ENCODE data around the gene ADA.
"Not testable (repeated sequence)": the region's sequence is repeated elsewhere in the genome, so short reads cannot be mapped to it uniquely, and the experiment has no call there.

ADA gene

DNA sequence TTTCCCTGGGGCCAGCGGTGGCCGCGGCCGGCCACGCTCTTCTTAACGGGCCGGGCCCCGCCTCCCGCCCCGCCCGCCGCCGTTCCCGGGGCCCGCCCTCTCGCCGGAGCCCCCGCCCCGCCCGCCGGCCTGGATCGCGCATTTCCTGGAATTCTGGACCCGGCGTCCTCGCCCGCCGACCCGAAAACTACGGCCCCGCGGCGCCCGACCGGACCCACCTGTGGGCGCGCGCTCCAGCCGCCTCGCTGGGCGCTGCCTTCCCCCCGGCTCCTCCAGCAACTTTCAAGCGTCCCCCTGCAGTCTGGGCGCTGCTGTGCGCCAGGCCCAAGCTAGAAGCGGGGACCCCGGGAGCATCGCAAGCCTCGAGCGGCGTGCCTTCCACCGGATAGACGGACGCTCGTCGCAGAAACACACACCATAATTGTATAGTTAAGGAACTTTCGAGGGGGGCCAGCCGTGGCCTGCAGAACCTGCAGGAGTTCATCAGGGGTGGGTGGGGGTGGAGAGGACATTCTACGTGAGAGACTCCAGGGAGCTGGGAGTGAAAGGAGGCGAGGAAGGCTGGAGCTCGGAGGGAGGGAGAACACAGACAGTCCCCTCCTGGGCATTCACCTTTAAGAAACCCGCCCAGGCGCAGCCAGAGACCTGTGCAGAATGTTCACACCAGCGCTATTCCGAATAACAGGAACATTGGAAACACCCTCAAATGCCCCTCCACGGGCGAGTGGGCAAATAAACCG lies at the start of gene ADA:
Gene ADA, minus strand, starts transcription at position 16 of the 740 bp plus-strand sequence. CDS start 92 bp downstream, outside the sequence.
- DNase-seq: peak; percentile 39

DNA sequence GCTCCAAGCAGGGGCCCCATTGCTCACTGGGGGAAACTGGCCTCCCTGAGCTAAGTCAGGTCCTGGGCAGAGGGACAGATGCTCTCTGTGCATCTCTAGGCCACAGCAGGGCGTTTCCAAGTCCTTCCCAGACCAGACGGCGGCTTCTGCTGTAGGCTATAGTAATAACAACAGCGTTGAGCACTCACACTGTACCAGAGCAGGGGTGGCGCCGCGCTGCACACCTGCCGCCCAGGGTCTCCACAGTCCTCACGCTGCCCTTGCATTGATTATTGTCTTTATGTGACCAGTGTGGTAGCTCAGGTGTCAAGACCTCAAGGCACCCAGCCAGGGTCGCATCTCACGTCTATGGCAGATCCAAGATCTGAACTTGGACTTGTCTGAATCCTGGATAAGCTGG lies 48.8 kb upstream of the ADA start:
- no peak for DNase-seq

DNA sequence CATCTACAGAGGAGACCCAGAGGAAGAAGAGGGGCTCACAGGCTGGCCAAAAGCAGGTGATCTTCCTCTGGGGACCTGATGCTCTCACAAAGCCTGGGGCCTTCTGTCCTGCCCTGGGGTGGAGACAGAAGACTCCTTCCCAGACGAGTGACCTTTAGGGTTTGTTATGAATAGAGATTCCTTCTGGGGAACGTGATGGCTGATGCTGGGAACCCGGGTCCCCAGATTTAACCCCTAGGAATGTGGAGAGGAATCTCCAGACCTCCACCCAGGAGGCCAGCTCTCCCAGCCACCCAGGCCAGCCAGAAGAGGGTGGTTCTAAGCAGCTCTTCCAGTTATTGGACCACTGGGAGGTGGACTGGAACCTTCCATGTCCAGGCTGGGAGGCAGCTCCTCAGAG lies 46.9 kb upstream of the ADA start:
- no peak for DNase-seq

DNA sequence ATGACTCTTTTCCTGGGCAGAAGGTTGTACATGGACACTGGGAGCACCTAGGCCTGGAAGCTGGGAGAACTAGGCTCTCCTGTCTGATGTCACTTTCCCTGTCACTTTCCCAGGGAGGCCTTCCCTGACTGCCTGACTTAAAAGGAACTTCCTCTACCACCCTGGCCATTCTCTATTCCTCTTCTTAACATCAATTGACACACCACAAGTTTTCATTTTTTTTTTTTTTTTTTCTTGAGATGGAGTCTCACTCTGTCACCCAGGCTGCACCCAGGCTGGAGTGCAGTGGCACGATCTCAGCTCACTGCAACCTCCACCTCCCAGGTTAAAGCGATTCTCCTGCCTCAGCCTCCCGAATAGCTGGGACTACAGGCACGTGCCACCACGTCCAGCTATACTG lies 45.5 kb upstream of the ADA start:
- DNase-seq: not testable (repeated sequence)

DNA sequence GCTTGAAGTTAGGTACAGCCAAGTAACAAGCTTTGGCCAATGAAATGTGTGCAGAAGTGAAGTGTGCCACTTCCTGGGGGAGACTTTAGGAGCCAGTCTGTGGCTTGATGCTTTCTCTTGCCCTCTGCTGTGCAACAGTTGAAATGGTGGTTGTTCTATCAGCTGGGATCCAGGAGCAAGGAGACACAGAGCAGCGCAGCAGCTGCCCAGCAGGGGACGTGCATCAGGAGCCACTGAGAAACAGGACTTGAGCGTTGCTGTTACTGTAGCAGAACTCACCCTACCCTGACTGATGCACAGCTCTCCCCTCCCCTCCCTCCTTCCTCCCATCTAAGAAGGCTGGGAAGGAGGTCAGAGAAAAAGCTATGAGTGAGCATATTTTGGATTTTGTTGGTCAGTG lies 44.8 kb upstream of the ADA start:
- no peak for DNase-seq

DNA sequence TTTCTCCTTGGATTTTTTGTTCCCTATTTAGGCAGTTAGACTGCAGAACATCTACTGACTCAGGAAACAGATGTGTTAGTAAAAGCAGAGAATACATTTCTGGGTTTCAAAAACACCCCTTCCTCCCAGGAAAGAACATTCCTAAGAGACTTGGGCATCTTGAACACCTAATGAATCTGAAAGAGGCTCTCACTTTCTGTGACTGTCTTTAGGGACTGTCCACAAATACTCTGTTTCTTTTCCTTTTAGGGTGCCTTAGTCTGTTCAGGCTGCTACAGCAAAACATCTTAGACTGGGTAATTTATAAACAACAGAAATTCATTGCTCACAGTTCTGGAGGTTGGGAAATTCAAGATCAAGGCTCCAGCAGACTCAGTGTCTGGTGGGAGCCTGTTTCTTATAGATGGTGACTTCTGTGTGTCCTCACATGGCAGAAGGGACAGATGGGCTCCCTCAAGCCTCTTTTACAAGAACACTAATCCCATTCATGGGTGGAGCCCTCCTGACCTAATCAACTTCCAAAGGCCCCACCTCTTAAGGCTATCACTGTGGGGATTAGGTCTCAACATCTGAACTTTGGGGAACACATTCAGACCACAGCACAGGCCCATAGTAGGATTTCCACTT lies 44.3 kb upstream of the ADA start:
- DNase-seq: no peak

DNA sequence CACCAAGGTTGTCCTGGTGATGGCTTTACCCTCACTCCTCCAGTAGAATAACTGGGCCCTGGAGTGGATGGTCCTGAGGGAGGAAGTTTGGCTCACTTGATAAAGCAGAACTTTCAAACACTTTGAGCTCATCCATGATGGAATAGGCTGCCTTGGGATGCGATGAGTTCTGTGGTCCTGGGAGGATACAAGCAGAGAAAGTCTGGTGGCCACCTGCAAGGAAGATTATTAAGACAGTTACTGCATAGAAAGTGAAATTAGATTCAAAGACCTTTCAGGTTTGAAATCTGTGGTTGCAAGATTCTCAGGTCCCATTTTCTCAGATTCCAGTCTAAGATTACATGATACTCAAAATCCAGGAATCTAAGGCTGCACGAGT lies 43.8 kb upstream of the ADA start:
- no peak for DNase-seq

DNA sequence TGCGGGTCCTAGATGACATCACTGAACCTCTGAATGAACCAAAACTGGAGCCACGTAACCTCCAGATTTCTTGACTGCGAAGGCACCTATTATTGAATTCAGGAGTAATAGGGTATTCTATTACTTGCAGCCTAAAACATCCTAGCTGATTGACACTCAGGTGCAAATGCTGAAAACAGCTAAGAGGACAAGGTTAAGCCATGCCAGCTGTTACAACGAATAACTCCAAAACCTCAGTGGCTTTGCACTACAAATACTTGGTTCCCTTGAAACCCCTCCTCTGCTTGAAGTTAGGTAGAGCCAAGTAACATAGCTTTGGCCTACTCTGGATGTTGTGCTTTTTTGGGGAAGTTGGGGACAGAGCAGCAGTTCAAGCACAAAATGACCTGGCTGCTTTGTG lies 42.7 kb upstream of the ADA start:
- DNase-seq: no peak

DNA sequence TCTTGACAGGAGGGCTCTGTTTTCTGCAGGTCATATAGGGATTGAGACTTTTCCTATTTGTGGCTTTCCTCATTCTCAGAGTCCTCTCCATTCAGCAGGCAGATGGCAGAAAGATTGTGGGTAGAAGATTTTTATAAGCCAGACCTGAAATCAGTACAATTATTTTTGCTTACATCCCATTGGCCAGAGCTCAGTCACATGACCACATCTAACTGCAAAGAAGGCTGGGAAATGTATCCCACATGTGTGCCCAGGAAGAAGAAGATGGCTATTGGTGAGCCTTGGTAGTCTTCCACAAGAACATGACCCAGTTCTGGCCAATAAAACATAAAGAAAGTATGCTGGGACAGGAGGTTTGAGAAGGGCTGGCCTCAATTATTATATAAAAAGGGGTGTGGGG lies 42.1 kb upstream of the ADA start:
- no peak for DNase-seq

DNA sequence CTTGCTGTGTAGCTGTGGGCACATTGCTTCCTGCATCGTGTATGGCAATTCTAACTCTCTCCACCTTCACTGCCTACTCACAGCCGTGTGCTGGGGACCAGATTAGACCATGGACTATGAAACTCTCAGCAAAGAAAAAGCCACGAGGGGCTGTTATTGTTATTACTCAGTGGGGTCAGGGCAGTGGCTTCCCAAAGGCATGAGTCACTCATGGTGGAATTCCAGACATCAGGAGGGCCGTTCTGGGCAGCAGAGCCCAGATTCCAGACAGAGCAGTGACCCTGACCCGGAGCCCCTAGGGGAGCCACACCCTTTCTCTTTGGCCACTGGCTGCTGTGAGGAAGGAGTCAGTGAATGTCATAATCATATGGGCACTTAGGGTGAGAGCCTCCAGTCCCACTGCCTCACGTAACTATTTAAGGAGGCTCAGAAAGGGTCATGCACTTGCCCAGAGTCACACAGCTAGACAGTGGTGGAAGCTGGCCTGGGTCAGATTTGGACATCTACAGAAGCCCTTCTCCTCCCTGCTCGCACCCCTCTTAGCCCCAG lies 41.5 kb upstream of the ADA start:
- DNase-seq: peak; percentile 96

DNA sequence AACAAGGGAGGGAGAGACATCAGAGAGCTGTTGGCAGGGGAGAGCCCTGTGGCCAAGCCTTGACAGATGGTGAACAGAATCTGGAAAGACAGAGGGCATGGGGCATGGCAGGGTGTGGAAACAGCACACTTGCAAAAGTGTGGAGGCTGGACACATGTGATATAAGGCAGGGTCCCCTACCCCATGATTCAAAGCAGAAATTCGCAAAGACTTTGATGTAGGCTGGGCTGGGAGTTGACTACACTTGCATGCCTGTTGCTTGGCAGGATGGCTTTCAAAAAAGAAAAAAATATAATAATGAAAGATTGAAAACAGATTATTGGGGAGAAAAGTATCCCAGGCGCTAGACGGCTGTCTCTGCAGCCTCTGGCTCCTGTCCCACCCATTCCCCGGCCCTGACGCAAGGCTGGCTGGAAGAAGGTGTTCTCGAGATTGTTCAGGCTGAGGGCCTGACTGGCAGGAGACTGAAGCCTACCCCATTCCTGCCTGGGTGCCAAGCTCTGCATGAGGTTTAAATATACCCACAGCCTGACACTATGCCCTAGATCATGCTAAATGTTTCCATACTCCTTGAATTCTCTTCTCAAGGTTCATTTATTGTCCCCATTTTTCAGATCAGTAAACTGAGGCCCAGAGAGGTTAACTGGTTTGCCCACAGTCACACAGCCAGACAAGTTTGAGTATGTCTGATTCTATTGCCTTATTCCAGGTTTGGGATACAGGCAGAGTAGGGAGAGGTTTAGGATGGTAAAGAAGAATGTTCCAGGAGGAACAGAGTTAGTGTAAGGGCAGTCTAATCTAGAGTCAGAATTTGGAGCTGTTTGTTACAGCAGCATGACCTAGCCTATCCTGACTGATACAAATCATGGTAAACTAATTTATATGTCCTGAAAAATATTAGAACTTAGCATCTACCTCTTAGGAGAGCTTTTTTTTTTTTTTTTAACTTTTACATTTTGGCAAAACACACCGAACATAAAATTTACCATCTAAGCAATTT lies 40.2 kb upstream of the ADA start:
- DNase-seq: no peak

DNA sequence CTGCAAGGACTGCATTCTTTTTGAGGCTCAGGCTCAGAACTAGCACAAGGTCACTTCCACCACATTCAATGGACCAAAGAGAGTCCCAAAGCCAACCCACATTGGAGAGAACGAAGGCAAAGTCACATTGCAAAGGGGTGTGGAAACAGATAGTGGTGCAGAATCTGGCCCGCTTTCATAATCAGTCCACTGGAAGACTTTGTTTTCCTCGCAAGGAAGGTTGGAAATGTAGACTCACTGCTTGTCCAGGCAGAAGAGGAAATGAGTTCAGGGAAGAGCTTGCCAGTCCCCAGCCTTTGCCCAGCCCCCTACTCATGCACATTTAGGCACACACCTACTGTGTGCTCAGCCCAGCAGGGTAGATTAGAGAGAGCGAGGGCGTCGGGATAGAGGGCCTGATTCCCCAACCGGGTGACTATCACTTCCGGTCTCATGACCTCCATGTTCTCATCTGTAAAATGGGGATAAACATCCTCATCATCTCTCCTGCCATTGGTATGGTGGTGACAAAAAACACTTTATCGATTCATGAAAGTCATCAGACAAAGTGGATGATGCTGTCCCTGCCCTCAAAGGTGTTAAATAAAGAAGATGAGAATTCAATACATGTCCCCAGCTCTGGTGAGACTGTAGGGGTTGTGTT lies 39.4 kb upstream of the ADA start:
- DNase-seq: no peak

DNA sequence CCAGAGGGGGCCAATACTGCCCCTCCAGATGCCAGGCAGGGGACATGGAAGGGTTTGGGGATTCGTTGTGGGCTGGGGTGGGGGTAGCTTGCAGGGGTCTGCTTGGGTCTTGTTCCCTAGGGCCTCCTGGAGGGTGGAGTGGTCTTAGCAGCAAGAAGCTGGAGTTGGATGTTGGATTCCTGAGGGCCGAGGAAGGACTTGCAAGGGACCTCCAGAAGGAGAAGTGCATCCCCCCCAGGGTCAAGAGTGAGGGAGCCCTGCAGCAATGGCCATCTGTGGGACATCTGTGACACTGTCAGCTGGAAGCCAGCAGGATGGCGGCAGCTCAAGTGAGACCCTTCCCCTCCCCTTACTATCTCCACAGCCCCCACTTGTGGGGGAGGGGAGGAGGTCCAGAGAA lies 38.3 kb upstream of the ADA start:
- DNase-seq: no peak

DNA sequence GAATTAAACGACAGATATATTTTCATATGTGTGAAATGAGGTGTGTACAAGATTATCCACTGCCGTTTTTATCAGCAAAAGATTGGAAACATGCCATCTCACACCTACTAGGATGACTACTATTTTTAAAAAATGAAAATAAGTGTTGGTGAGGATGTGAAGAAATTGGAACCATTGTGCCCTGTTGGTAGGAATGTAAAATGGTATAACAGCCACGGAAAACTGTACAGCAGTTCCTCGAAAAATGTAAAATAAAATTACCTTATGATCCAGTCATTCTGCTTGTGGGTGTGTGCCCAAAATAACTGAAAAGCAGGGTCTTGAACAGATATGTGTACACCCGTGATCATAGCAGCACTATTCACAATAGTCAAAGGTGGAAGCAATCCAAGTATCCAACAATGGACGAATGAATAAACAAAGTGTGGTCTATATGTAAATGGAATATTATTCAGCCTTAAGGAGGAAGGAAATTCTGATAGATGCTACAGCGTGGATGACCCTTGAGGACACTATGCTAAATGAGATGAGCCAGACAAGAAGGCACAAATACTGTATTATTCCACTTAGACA lies 36.6 kb upstream of the ADA start:
- no peak for DNase-seq

DNA sequence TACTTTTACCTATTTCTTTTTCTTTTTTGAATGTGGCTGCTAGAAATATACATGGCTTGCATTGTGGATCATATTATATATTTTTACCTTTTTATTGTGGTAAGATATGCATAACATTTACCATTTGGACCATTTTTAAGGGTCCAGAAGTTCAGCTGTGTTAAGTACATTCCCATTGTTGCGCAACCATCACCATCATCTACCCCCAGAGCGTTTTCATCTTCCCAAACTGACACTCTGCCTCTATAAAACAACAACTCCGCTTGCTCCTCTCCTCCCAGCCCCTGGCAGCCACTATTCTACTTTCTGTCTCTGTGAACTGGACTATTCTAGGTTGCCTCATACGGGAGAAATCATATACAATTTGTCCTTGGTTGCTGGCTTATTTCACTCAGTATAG lies 35.4 kb upstream of the ADA start:
- no peak for DNase-seq

DNA sequence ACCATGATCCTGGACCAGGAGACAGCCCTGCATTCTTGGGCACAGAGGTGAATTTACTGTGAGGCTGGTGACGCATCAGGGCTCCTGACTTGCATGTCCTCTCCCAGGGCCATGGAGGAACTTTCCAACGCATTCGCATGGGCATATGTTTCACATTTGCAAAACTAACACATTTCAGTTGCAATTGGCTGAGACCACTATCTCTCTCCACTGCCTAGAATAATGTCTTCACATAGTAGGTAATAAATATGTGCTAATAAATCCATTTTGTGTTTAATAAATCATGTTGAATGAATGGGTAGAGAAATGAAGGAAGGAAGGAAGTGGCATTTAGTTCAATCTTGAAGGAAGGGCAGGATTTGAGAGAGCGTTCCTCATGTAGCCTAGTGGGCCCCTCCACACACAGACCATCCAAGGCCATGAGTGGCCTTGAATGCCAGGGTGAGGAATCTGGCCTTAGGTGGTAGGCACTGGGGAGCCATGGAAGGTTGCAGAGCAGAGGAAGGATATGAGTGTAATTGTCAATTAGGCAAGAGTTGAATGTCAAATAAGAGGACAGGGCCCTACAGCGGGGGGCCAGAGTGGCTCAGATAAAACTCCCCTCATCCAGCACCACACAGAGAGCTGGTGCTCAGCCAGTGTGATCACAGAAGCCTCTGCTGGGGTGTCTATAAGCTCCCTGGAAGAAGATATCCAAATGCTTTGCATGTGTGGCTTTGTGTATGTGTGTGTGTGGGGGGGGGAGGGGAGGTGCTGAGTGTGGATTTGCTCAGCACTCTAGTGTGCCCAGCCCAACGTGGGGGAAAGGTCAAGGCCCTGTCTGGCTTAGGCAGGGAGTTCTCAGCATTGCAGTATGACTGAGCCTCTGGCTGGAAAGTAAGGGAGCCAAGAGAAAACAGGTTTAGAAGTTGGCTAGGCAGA lies 32.8 kb upstream of the ADA start:
- DNase-seq: no peak

DNA sequence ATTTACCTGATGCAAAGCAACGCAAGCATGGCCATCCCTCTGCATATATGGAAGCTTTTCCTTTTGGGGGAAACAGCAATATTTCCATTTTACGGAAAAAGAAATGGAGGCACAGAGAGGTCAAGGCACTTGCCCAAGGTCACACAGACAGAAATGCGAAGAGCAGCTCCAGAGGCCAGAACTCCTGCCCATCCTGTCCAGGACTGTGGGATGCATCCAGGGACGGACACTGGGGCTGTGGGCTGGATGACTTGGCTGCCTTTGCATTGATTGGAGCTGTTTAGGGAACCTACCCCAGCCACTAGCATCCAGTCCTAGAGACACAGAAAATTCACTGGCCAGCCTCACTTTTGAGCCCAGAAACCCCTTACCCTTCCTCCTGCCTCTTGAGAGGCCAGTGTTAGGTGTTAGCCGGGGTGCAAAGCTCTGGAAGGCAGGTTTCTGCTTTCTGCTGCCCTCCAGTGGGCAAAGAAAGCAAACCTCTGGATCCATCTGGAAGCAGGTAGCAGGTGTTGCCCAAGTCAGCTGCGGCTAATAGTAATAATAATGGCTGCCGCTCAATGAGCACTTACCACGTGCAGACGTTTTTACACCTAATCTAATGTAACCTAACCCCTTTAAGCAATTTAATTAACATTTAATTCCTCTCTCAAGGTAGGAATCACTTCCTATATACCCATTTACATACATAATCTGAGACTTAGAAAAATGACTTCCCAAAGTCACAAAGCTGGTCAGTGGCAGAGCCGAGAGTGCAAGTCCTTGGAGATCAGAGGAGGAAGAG lies 32.0 kb upstream of the ADA start:
- peak; percentile 23 for DNase-seq

DNA sequence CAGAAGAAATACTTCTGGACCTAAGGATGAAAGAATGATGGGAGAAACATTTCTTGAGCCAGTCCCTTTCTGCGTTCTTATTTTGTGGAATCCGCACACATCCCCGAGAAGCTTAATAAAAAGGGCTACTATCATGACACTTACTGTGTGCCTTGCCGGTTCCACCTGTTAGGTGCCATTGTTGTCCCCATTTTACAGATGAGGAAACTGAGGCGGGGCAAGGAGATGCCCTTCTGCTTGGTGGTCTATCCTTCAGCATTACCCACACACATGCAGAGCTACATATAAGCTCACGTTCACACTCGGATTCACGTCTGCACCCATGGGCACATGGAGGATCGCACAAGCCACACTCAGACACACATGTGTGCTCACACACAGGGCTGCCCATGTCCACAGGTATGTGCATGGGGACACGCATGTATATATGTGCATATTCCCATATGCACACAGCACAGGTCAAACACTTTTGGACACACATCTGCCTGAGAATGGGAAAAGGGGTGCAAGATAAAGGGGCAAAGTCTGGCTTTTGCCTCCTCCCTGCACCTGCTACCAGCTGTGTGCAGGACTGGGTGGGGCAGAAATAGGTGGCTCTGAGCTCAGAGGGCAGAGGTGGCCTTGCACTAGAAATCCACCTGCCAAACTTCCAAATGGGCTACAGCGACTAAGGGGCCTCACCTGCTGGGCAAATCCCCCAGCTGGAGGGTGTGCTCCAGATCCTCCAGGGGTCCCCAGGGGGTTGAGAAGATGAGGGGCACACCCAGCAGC lies 30.5 kb upstream of the ADA start:
- no peak for DNase-seq

DNA sequence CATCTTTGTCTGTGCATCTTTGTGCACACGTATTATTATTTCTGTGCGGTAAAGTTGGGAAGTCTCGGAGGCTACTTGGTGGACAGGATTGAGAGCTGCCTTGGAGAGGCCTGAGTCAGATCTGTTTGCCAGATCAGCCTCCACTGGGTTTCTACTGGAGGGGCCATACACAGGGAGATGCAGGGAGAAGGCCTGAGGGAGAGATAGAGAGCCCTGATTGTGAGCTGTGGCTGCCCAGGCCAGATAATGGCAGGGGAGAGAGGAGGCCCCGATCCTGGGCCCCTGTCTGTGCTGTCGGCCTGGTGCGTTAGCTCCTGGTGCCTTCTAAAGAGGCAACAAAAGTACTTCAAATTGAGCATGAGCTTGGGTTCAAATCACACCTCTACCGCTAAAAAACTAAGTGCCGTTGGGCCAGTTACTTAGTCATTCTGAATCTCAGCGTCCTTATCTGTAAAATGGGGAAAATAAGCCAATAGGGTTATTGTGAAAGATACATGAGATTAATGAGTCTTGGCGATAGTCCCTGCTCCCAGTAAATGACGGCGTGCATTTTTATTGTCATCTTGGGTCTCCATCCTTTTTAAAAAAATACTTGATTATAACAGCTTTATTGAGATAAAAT lies 27.6 kb upstream of the ADA start:
- DNase-seq: no peak
